ENCODE measurements around the gene TRIM75. TPM values are rescaled to one million over a fixed set of nuclear protein-coding genes. Genes with fewer than 3 reads are reported as not detected.

TRIM75 gene
- total and polyA plus RNA-seq, 2 donors (not counting 3 experiments of a cell fraction or from before 2014, with no cell fraction given) = not detected

- Histone ChIP-seq H3K4me2 (ENCODE audit: insufficient read depth, low read length) (no peak overlapping the region), H3K27ac (ENCODE audit: insufficient read depth, low read depth, low read length) (no peak overlapping the region), H3K9me1 (replicated peaks; ENCODE audit: control insufficient read depth, extremely low read depth, insufficient read depth, low read length) (no peaks in the 10 kb centered on the region), H3K79me2 (ENCODE audit: control insufficient read depth, insufficient read depth, low read length) (no peaks in the 10 kb centered on the region), H2AFZ (ENCODE audit: low read depth, low read length) (no peak overlapping the region), H4K20me1 (replicated peaks; ENCODE audit: control insufficient read depth, extremely low read depth, insufficient read depth, low read length) (no peaks in the 10 kb centered on the region), H3K9ac (replicated peaks; ENCODE audit: extremely low read depth, insufficient read depth, low read length) (no peak overlapping the region), H3K9me3 (replicated peaks; ENCODE audit: control insufficient read depth, insufficient read depth, low read length) (no peaks in the 10 kb centered on the region), H3K27me3 (ENCODE audit: control insufficient read depth in 2 of 2, insufficient read depth in 2 of 2, low read length in 2 of 2) (no peaks in the 10 kb centered on the region), H3K4me3 (replicated peaks in 1 of 3; ENCODE audit: insufficient read depth in 1 of 3, low read depth in 1 of 3, low read length in 3 of 3) (no peak overlapping the region), H3K36me3 (ENCODE audit: control insufficient read depth in 2 of 2, extremely low read depth in 1 of 2, insufficient read depth in 2 of 2, low read length in 2 of 2) (no peaks in the 10 kb centered on the region), H3K4me1 (ENCODE audit: control insufficient read depth, extremely low read depth, insufficient read depth, low read length) (no peaks in the 10 kb centered on the region)
- dilution Hi-C loops (cut with MboI; ENCODE audit: extremely low pct_ligation_motif_present, low sequenced_read_pairs) (no loop called here), intact Hi-C loops (cut with micrococcal nuclease) (no loop called here)
- FAIRE-seq (no peak), DNase-seq (ENCODE audit: low read depth, low spot score) (no peak)
- no TSS peak for BruUV-seq (replicated peaks)
- CTCF ChIA-PET = no interaction called here
- TF ChIP-seq MAX (IDR thresholded peaks at IDR 0.05; ENCODE audit: insufficient read depth, insufficient read length) (no peak), EZH2 (IDR thresholded peaks at IDR 0.05; ENCODE audit: borderline replicate concordance, low read depth, low read length, severe bottlenecking) (no peak), CTCF (IDR thresholded peaks at IDR 0.05; ENCODE audit: extremely low read depth in 1 of 2, insufficient read depth in 1 of 2, low read depth in 1 of 2, low read length in 2 of 2) (no peak), FOS (IDR thresholded peaks at IDR 0.05; ENCODE audit: borderline replicate concordance, insufficient read depth, low read length) (no peak), POLR2A (IDR thresholded peaks at IDR 0.05; ENCODE audit: low read depth, low read length) (no peak), POLR2AphosphoS5 (IDR thresholded peaks at IDR 0.05; ENCODE audit: insufficient read depth, low read depth, low read length) (no peak), MYC (IDR thresholded peaks at IDR 0.05; ENCODE audit: low read depth, low read length) (no peak), JUN (IDR thresholded peaks at IDR 0.05; ENCODE audit: borderline replicate concordance, insufficient read depth, insufficient read length, low read depth) (no peak), GATA2 (IDR thresholded peaks at IDR 0.05; ENCODE audit: insufficient read depth, insufficient read length, low read depth, low read length) (no peak)
- POLR2A ChIA-PET = no interaction called here
Measured at GRCh38 chr4:165009493-165010227, 44.0 kb upstream of the TRIM75 start.
